Endothelial cell of umbilical vein (primary cell): ENCODE data around the gene SPTBN5. TPM values are rescaled to one million over a fixed set of nuclear protein-coding genes. Genes with fewer than 3 reads are reported as not detected.

Experiments used
- BruUV-seq: library from RNA; stranded (reverse); fragments of 400-500 nt; replicated peaks from 2 replicates; lab custom pipeline; 2021; lab: Mats Ljungman, UMichigan
- CTCF ChIA-PET: fragments of 300-600, 350-600 bp; sonication (Branson Sonifier 250); formaldehyde crosslinking; loops from one replicate; lab custom pipeline; 2021; ENCODE audit warnings: antibody characterized with exemption, inconsistent platforms; lab: Charles Lee
- POLR2A ChIA-PET: fragments of 300-600, 350-600 bp; sonication (Branson Sonifier 250); formaldehyde crosslinking; loops from one replicate; lab custom pipeline; 2021; ENCODE audit warnings: antibody characterized with exemption, inconsistent platforms; lab: Charles Lee
- DNase-seq: peaks from one replicate; pipeline ENCODE4 v3.0.0-alpha.2; 2011; ENCODE audit warnings: low read depth, low spot score
- FAIRE-seq: peaks from 2 replicates; lab custom pipeline; 2011; peaks lifted over from hg19 to GRCh38; lab: Jason Lieb, UNC
- H2AFZ ChIP-seq: 2 replicates; pipeline ENCODE4 v1.6.0; 2012; ENCODE audit warnings: low read depth, low read length, control low read depth, inconsistent platforms
- H3K27ac ChIP-seq: 2 replicates; pipeline ENCODE4 v1.5.1; 2011; ENCODE audit warnings: low read depth, mild to moderate bottlenecking, control low read depth, low read length, moderate library complexity; ENCODE audit not compliant: insufficient read depth
- H3K27me3 ChIP-seq, 2 experiments: 2 replicates each; pipeline versions ENCODE4 v1.6.0 to v1.6.1; 2011; ENCODE audit warnings: low read length in 2 of 2, mixed read lengths in 1 of 2; ENCODE audit not compliant: control insufficient read depth in 2 of 2, insufficient read depth in 2 of 2
- H3K36me3 ChIP-seq, 2 experiments: 2 replicates in 1 of 2; 3 replicates in 1 of 2; pipeline ENCODE4 v1.5.1; 2011; ENCODE audit warnings: low read length in 2 of 2, mild to moderate bottlenecking in 1 of 2, moderate library complexity in 1 of 2; ENCODE audit not compliant: control insufficient read depth in 2 of 2, insufficient read depth in 2 of 2; ENCODE audit errors: extremely low read depth in 1 of 2
- H3K4me1 ChIP-seq: 3 replicates; pipeline ENCODE4 v1.5.1; 2011; ENCODE audit warnings: mild to moderate bottlenecking, low read length; ENCODE audit not compliant: control insufficient read depth, insufficient read depth; ENCODE audit errors: extremely low read depth
- H3K4me2 ChIP-seq: 2 replicates; pipeline ENCODE4 v1.6.1; 2011; ENCODE audit warnings: low read length, control low read depth, mixed read lengths; ENCODE audit not compliant: insufficient read depth
- H3K4me3 ChIP-seq, 3 experiments: fragments of 200-600 bp in 1 of 3; sonication (generic), shearing (Covaris generic) in 1 of 3; replicated peaks in 1 of 3; 2 replicates each; pipeline ENCODE4 v1.5.1; 2011 to 2016; ENCODE audit warnings: control low read depth in 3 of 3, low read length in 3 of 3, mild to moderate bottlenecking in 2 of 3, inconsistent platforms in 1 of 3, low read depth in 1 of 3, moderate library complexity in 1 of 3; ENCODE audit not compliant: insufficient read depth in 1 of 3
- H3K79me2 ChIP-seq: 2 replicates; pipeline ENCODE4 v1.6.0; 2012; ENCODE audit warnings: low read length, inconsistent platforms; ENCODE audit not compliant: control insufficient read depth, insufficient read depth
- H3K9ac ChIP-seq: replicated peaks from 2 replicates; pipeline ENCODE3; 2011; ENCODE audit warnings: low read length, control low read depth; ENCODE audit not compliant: insufficient read depth; ENCODE audit errors: extremely low read depth
- H3K9me1 ChIP-seq: replicated peaks from 3 replicates; pipeline ENCODE4 v1.6.0; 2011; ENCODE audit warnings: mild to moderate bottlenecking, low read length; ENCODE audit not compliant: control insufficient read depth, insufficient read depth; ENCODE audit errors: extremely low read depth
- H3K9me3 ChIP-seq: replicated peaks from 2 replicates; pipeline ENCODE4 v1.5.1; 2012; ENCODE audit warnings: low read length, inconsistent platforms; ENCODE audit not compliant: control insufficient read depth, insufficient read depth
- H4K20me1 ChIP-seq: replicated peaks from 2 replicates; pipeline ENCODE3; 2011; ENCODE audit warnings: mild to moderate bottlenecking, low read length; ENCODE audit not compliant: control insufficient read depth, insufficient read depth; ENCODE audit errors: extremely low read depth
- EZH2 ChIP-seq: IDR thresholded peaks from 2 replicates; pipeline ENCODE4 v1.6.1; 2012; ENCODE audit warnings: borderline replicate concordance, low read depth, mild to moderate bottlenecking, moderate library complexity, low read length, inconsistent platforms; ENCODE audit not compliant: severe bottlenecking
- FOS ChIP-seq: IDR thresholded peaks from 2 replicates; pipeline ENCODE4 v1.6.1; 2011; ENCODE audit warnings: mild to moderate bottlenecking, low read length, moderate library complexity, borderline replicate concordance; ENCODE audit not compliant: insufficient read depth
- GATA2 ChIP-seq: IDR thresholded peaks from 2 replicates; pipeline ENCODE4 v1.7.0; 2011; ENCODE audit warnings: low read depth, mild to moderate bottlenecking, moderate library complexity, mixed read lengths, low read length; ENCODE audit not compliant: insufficient read length, insufficient read depth
- JUN ChIP-seq: IDR thresholded peaks from 2 replicates; pipeline ENCODE4 v1.6.1; 2011; ENCODE audit warnings: borderline replicate concordance, low read depth; ENCODE audit not compliant: insufficient read length, insufficient read depth
- MYC ChIP-seq: IDR thresholded peaks from one replicate; pipeline ENCODE4 v1.6.1; 2011; ENCODE audit warnings: mild to moderate bottlenecking, low read depth, low read length
- POLR2A ChIP-seq: IDR thresholded peaks from 2 replicates; pipeline ENCODE4 v1.6.1; 2012; ENCODE audit warnings: low read depth, mild to moderate bottlenecking, control low read depth, low read length
- POLR2AphosphoS5 ChIP-seq: IDR thresholded peaks from 2 replicates; pipeline ENCODE4 v1.6.1; 2012; ENCODE audit warnings: low read depth, mild to moderate bottlenecking, control low read depth, low read length, moderate library complexity; ENCODE audit not compliant: insufficient read depth
- dilution Hi-C: fragments of 300-500 bp; cut with MboI; formaldehyde crosslinking; loops from one replicate; pipeline ENCODE4 v1.15.0; 2019; ENCODE audit warnings: low sequenced_read_pairs; ENCODE audit not compliant: extremely low pct_ligation_motif_present
- intact Hi-C: fragments of 100-400 bp; cut with micrococcal nuclease; formaldehyde crosslinking; loops from one replicate; pipeline ENCODE4 v1.10.0; 2022
- polyA plus RNA-seq, 4 experiments: library from polyadenylated mRNA; depleted of rRNA in 3 of 4; stranded (reverse) in 3 of 4; unstranded in 1 of 4; fragments of >200 nt; gene quantifications; 2 replicates each; pipeline versions ENCODE4 v1.2.1 to v1.2.3, GENCODE V29; 2011 to 2012; ENCODE audit warnings: missing spikeins in 1 of 4
- total RNA-seq: library from RNA; stranded (reverse); gene quantifications from 2 replicates; pipeline ENCODE4 v1.2.3, GENCODE V29; 2021
- TF ChIP-seq, protein P1 (sequence below): IDR thresholded peaks from 2 replicates; pipeline ENCODE4 v1.6.1; 2011; ENCODE audit not compliant: insufficient read depth, insufficient read length
- TF ChIP-seq, protein P2 (sequence below), 2 donors: IDR thresholded peaks; 1 replicate in 1 of 2; 2 replicates in 1 of 2; pipeline ENCODE4 v1.5.1; 2011; ENCODE audit warnings: low read length in 2 of 2, mild to moderate bottlenecking in 2 of 2, moderate library complexity in 2 of 2, control low read depth in 1 of 2, inconsistent platforms in 1 of 2, low read depth in 1 of 2; ENCODE audit not compliant: insufficient read depth in 1 of 2; ENCODE audit errors: extremely low read depth in 1 of 2

The SPTBN5 gene
- total and polyA plus RNA-seq, 2 donors (not counting 3 experiments of a cell fraction or from before 2014, with no cell fraction given), result 12.0 to 19.0 TPM

DNA sequence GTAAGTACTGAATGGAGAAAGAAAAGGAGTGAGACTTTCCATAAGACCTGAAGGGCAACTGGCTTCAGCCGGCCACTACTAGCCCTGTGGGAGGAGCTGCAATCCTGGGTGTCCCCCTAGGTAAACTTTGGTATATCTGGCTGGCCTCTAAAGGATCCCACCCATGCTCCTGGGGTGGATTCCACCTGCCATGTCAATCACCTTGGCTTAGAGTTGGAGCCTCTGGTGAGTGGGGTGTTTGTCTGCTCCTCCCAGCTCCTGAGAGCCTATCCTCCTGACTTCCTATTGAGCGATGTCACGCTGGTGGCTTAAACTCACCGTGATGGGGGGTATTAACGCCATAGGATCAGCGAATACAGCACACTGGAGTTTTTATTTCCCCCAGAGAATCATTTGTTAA lies 2.6 kb downstream of the SPTBN5 start:
- BruUV-seq, result no TSS peak
- CTCF ChIA-PET, result interaction anchor here (0.7 kb wide), 1 partner anchor 14 kb away, joined by 3 read pairs; no protein-coding TSS in a partner anchor
- H3K4me3 ChIP-seq, result no peak overlapping the region
- H3K9ac ChIP-seq, result no peak overlapping the region
- H3K36me3 ChIP-seq, result peaks cover 0 to 14% of the 10 kb centered on the region in 2 experiments
- dilution Hi-C loops, result no loop called here
- H3K4me2 ChIP-seq, result no peak overlapping the region
- H3K27ac ChIP-seq, result no peak overlapping the region
- H3K9me3 ChIP-seq, result no peaks in the 10 kb centered on the region
- no peaks in the 10 kb centered on the region for H3K79me2 ChIP-seq
- peaks cover 16% of the 10 kb centered on the region for H3K4me1 ChIP-seq
- POLR2A ChIA-PET, result no interaction called here
- FAIRE-seq, result no peak
- DNase-seq, result no peak
- H3K9me1 ChIP-seq, result no peaks in the 10 kb centered on the region
- H4K20me1 ChIP-seq, result no peaks in the 10 kb centered on the region
- no peaks in the 10 kb centered on the region for H3K27me3 ChIP-seq
- TF ChIP-seq FOS (no peak), GATA2 (no peak), MYC (no peak), EZH2 (no peak)
- TF ChIP-seq, protein P1, sequence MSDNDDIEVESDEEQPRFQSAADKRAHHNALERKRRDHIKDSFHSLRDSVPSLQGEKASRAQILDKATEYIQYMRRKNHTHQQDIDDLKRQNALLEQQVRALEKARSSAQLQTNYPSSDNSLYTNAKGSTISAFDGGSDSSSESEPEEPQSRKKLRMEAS, result no peak
- H2AFZ ChIP-seq, result no peak overlapping the region
- intact Hi-C loops, result loop anchor here (5.0 kb wide), 1 partner anchor 64 kb away; the partner anchor contains the start of gene JMJD7

DNA sequence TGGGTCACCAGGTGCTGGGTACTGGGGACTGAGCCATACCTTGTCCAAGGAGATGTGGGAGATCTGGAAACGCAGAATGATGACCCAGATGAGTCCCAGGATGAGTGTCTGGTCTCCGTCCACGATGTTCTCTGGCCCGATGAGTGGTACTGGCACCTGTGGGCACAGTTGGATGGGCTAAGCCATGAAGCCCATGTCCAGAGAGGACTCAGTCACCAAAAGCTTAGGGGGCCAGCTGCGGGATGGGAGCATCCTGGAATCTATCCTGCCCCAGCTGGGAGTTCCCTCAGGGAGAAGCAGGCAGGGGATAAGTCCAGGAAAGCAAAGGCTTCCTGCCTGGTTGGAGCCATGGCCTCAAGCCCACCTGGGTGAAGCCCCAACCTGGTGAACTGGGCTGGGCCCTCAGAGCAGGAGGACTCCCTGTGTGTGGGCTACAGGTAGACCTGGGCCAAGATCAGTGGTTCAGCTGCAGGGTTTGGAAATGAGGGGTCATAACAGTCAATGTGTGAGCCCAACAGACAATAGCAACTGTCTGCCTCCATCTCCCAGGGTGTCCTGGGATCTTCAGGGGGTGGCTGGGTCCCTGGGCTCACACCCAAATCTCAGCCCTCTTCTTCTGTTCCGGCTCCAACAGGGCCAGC lies 3.7 kb downstream of the SPTBN5 start:
- peaks cover 2 to 21% of the 10 kb centered on the region in 2 experiments for H3K36me3 ChIP-seq
- H2AFZ ChIP-seq, result no peak overlapping the region
- POLR2A ChIA-PET, result no interaction called here
- H3K4me3 ChIP-seq, result no peak overlapping the region
- no peak overlapping the region for H3K27ac ChIP-seq
- no peaks in the 10 kb centered on the region for H3K27me3 ChIP-seq
- intact Hi-C loops, result loop anchor here (5.0 kb wide), 1 partner anchor 63 kb away; the partner anchor contains the start of gene JMJD7
- H3K9me1 ChIP-seq, result no peaks in the 10 kb centered on the region
- no peak overlapping the region for H3K9ac ChIP-seq
- H3K4me2 ChIP-seq, result no peak overlapping the region
- TF ChIP-seq, protein P1, result no peak
- TF ChIP-seq, protein P2, sequence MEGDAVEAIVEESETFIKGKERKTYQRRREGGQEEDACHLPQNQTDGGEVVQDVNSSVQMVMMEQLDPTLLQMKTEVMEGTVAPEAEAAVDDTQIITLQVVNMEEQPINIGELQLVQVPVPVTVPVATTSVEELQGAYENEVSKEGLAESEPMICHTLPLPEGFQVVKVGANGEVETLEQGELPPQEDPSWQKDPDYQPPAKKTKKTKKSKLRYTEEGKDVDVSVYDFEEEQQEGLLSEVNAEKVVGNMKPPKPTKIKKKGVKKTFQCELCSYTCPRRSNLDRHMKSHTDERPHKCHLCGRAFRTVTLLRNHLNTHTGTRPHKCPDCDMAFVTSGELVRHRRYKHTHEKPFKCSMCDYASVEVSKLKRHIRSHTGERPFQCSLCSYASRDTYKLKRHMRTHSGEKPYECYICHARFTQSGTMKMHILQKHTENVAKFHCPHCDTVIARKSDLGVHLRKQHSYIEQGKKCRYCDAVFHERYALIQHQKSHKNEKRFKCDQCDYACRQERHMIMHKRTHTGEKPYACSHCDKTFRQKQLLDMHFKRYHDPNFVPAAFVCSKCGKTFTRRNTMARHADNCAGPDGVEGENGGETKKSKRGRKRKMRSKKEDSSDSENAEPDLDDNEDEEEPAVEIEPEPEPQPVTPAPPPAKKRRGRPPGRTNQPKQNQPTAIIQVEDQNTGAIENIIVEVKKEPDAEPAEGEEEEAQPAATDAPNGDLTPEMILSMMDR (IDR thresholded peaks at IDR 0.05; ENCODE audit: extremely low read depth in 1 of 2, insufficient read depth in 1 of 2, low read depth in 1 of 2, low read length in 2 of 2), result no peak
- no peak for TF ChIP-seq POLR2AphosphoS5
- TF ChIP-seq MYC, result no peak
- no peak for TF ChIP-seq GATA2
- no peak for TF ChIP-seq POLR2A
- no peak for TF ChIP-seq FOS
- TF ChIP-seq EZH2, result no peak
- no peak for TF ChIP-seq JUN
- H3K4me1 ChIP-seq, result peaks cover 12% of the 10 kb centered on the region
- FAIRE-seq, result no peak
- dilution Hi-C loops, result no loop called here
- no peaks in the 10 kb centered on the region for H4K20me1 ChIP-seq
- BruUV-seq, result no TSS peak
- CTCF ChIA-PET, result interaction anchor here (1.2 kb wide), 1 partner anchor 14 kb away, joined by 5 read pairs; no protein-coding TSS in a partner anchor
- H3K9me3 ChIP-seq, result no peaks in the 10 kb centered on the region
- DNase-seq, result no peak
- no peaks in the 10 kb centered on the region for H3K79me2 ChIP-seq
